SU-DHL-6 (cell line): ENCODE measurements around the gene NOM1.
"Not testable (repeated sequence)": the region's sequence is repeated elsewhere in the genome, so short reads cannot be mapped to it uniquely, and the experiment has no call there.

Experiments used
- H2AFZ ChIP-seq: fragments of 200-600 bp; sonication (generic); 2 replicates; pipeline ENCODE4 v1.6.1; 2014; ENCODE audit warnings: low read depth, mild to moderate bottlenecking, moderate library complexity, mixed read lengths, antibody characterized with exemption, low read length; ENCODE audit not compliant: severe bottlenecking
- H3F3A ChIP-seq: fragments of 200-600 bp; shearing (Covaris generic); 2 replicates; pipeline ENCODE4 v1.6.0; 2016; ENCODE audit warnings: antibody characterized with exemption, mild to moderate bottlenecking; ENCODE audit not compliant: insufficient read depth
- H3K27ac ChIP-seq: fragments of 200-600 bp; sonication (generic); 2 replicates; pipeline ENCODE4 v1.5.1; 2016; ENCODE audit warnings: low read depth, mild to moderate bottlenecking, low read length, moderate library complexity, mixed read lengths
- H3K27me3 ChIP-seq: fragments of 200-600 bp; sonication (generic), shearing (Covaris generic); 2 replicates; pipeline ENCODE4 v1.6.0; 2014; ENCODE audit warnings: mild to moderate bottlenecking, low read length
- H3K36me3 ChIP-seq: fragments of 200-600 bp; sonication (generic); 2 replicates; pipeline ENCODE4 v1.6.1; 2014; ENCODE audit warnings: mild to moderate bottlenecking, low read length, mixed read lengths
- H3K4me2 ChIP-seq: fragments of 300-600, 200-600 bp; shearing (Covaris generic), sonication (generic); 2 replicates; pipeline ENCODE4 v1.6.0; 2014; ENCODE audit warnings: low read length, low read depth, mild to moderate bottlenecking; ENCODE audit not compliant: poor library complexity, severe bottlenecking
- H3K4me3 ChIP-seq: fragments of 200-600 bp; sonication (generic); 2 replicates; pipeline ENCODE4 v1.5.1; 2014; ENCODE audit warnings: antibody characterized with exemption, low read length, mild to moderate bottlenecking, mixed read lengths; ENCODE audit not compliant: insufficient read depth, poor library complexity, severe bottlenecking
- H3K79me2 ChIP-seq: fragments of 200-600 bp; sonication (generic); 2 replicates; pipeline ENCODE4 v1.6.1; 2014; ENCODE audit warnings: mild to moderate bottlenecking, low read length, moderate library complexity; ENCODE audit not compliant: insufficient read depth
- H3K9ac ChIP-seq: fragments of 200-600 bp; sonication (generic); 2 replicates; pipeline ENCODE4 v1.7.0; 2014; ENCODE audit warnings: mild to moderate bottlenecking, low read length
- H3K9me2 ChIP-seq: fragments of 200-600 bp; sonication (generic); replicated peaks from 2 replicates; pipeline ENCODE4 v1.6.1; 2014; ENCODE audit warnings: low read length; ENCODE audit not compliant: insufficient read depth
- H3K9me3 ChIP-seq: fragments of 200-600 bp; sonication (generic); 2 replicates; pipeline ENCODE4 v1.6.1; 2014; ENCODE audit warnings: low read length, mixed read lengths; ENCODE audit not compliant: insufficient read depth
- H4K20me1 ChIP-seq: fragments of 200-600 bp; sonication (generic); 2 replicates; pipeline ENCODE4 v1.6.1; 2014; ENCODE audit warnings: low read depth, mild to moderate bottlenecking, antibody characterized with exemption, low read length, moderate library complexity, mixed read lengths
- CTCF ChIP-seq: fragments of 200-600 bp; sonication (generic); IDR thresholded peaks from one replicate; pipeline ENCODE4 v1.5.1; 2017; ENCODE audit warnings: antibody characterized with exemption, mild to moderate bottlenecking, low read length, moderate library complexity; ENCODE audit not compliant: insufficient read depth, poor library complexity, severe bottlenecking
- EZH2phosphoT487 ChIP-seq: fragments of 200-600 bp; sonication (generic), shearing (Covaris generic); conservative IDR thresholded peaks from 2 replicates; pipeline ENCODE4 v1.6.1; 2018; ENCODE audit warnings: mild to moderate bottlenecking, antibody characterized with exemption, low read length, moderate library complexity, mixed read lengths

The NOM1 gene

GRCh38 chr7:156932006-156932405 is 17.5 kb upstream of the NOM1 start:
- no peak overlapping the region for H2AFZ ChIP-seq
- no peaks in the 10 kb centered on the region for H3K9me3 ChIP-seq
- H3K9me2 ChIP-seq = no peaks in the 10 kb centered on the region
- TF ChIP-seq CTCF (no peak), EZH2phosphoT487 (no peak)
- H4K20me1 ChIP-seq = no peaks in the 10 kb centered on the region
- H3F3A ChIP-seq = no peaks in the 10 kb centered on the region
- no peaks in the 10 kb centered on the region for H3K36me3 ChIP-seq
- H3K27ac ChIP-seq = no peak overlapping the region
- H3K79me2 ChIP-seq = no peaks in the 10 kb centered on the region
- no peak overlapping the region for H3K9ac ChIP-seq
- H3K27me3 ChIP-seq = no peaks in the 10 kb centered on the region
- H3K4me2 ChIP-seq = no peak overlapping the region
- H3K4me3 ChIP-seq = no peak overlapping the region

- Histone ChIP-seq H3K9me3 (no peaks in the 10 kb centered on the region), H3K4me3 (no peak overlapping the region), H3K4me2 (no peak overlapping the region), H3K36me3 (no peaks in the 10 kb centered on the region), H3K79me2 (no peaks in the 10 kb centered on the region), H2AFZ (no peak overlapping the region), H3K27me3 (no peaks in the 10 kb centered on the region), H3K27ac (no peak overlapping the region), H3K9me2 (no peaks in the 10 kb centered on the region), H3F3A (no peaks in the 10 kb centered on the region), H4K20me1 (no peaks in the 10 kb centered on the region), H3K9ac (no peak overlapping the region)
- TF ChIP-seq CTCF = no peak
- TF ChIP-seq EZH2phosphoT487 = no peak
These were observed 14.3 kb upstream of the NOM1 start for GRCh38 chr7:156935250-156935649.

- H3K79me2 ChIP-seq, H3K4me2 ChIP-seq, H4K20me1 ChIP-seq: not testable (repeated sequence)
These were observed 12.7 kb upstream of the NOM1 start for GRCh38 chr7:156936766-156937165.

GRCh38 chr7:156940421-156941122 is 8.9 kb upstream of the NOM1 start:
- no peak overlapping the region for H3K4me3 ChIP-seq
- H3K9me2 ChIP-seq = no peaks in the 10 kb centered on the region
- no peaks in the 10 kb centered on the region for H3K9me3 ChIP-seq
- no peaks in the 10 kb centered on the region for H3K27me3 ChIP-seq
- no peak overlapping the region for H3K27ac ChIP-seq
- no peaks in the 10 kb centered on the region for H3K79me2 ChIP-seq
- H4K20me1 ChIP-seq = no peaks in the 10 kb centered on the region
- no peak overlapping the region for H2AFZ ChIP-seq
- H3K4me2 ChIP-seq = no peak overlapping the region
- no peak overlapping the region for H3K9ac ChIP-seq
- H3K36me3 ChIP-seq = no peaks in the 10 kb centered on the region
- TF ChIP-seq EZH2phosphoT487 = no peak
- TF ChIP-seq CTCF = no peak
- H3F3A ChIP-seq = no peaks in the 10 kb centered on the region

More at GRCh38 chr7:156936766-156937165, 12.7 kb upstream of the NOM1 start:
- H3K4me3 ChIP-seq, H3K36me3 ChIP-seq, H3K9ac ChIP-seq, H3K27me3 ChIP-seq, H3K9me2 ChIP-seq, H2AFZ ChIP-seq, H3K9me3 ChIP-seq, H3K27ac ChIP-seq, H3F3A ChIP-seq: not testable (repeated sequence)
